ENCODE results near the gene FLNA. TPM values are rescaled to one million over a fixed set of nuclear protein-coding genes. Genes with fewer than 3 reads are reported as not detected.

FLNA gene
- total and polyA plus RNA-seq, 2 of the 13 experiments (the other 11 are each of a cell fraction or from before 2014, with no cell fraction given) = 83.4 to 174 TPM

- TF ChIP-seq ZNF512B (CRISPR knock-in tag; IDR thresholded peaks at IDR 0.05; ENCODE audit: borderline replicate concordance) = no peak
- TF ChIP-seq ZNF44 (CRISPR knock-in tag; IDR thresholded peaks at IDR 0.05) = no peak
- no peak for TF ChIP-seq BCLAF1 (IDR thresholded peaks at IDR 0.05)
- TF ChIP-seq ZSCAN25 (CRISPR knock-in tag; IDR thresholded peaks at IDR 0.05) = no peak
- TF ChIP-seq HIVEP1 (CRISPR knock-in tag; IDR thresholded peaks at IDR 0.05) = no peak
- peak; percentile 92; the same call in 1 of the 2 replicates for TF ChIP-seq XBP1 (CRISPR knock-in tag; IDR thresholded peaks at IDR 0.05)
- TF ChIP-seq ZSCAN20 (CRISPR knock-in tag; IDR thresholded peaks at IDR 0.05; ENCODE audit: borderline replicate concordance) = no peak
- TF ChIP-seq TCF12 (IDR thresholded peaks at IDR 0.05) = no peak
- 0 out of 2 replicates have a peak, but pooled peaks have one; percentile 42 for TF ChIP-seq TCF12 (CRISPR knock-in tag; IDR thresholded peaks at IDR 0.05)
- TF ChIP-seq PATZ1 (CRISPR knock-in tag; IDR thresholded peaks at IDR 0.05) = 0 out of 2 replicates have a peak, but pooled peaks have one; percentile 25
- TF ChIP-seq SKIL (CRISPR knock-in tag; IDR thresholded peaks at IDR 0.05; ENCODE audit: borderline replicate concordance) = no peak; the same call in 1 of the 2 replicates
- TF ChIP-seq ZKSCAN5 (CRISPR knock-in tag; IDR thresholded peaks at IDR 0.05) = no peak
- no peak for TF ChIP-seq CCAR2 (optimal IDR thresholded peaks at IDR 0.05; ENCODE audit: low read depth, low read length)
- no peak for TF ChIP-seq ZNF7 (CRISPR knock-in tag; IDR thresholded peaks at IDR 0.05)
- peak; percentile 78 for TF ChIP-seq RBM22 (optimal IDR thresholded peaks at IDR 0.05; ENCODE audit: low read length)
- TF ChIP-seq KLF13 (CRISPR knock-in tag; IDR thresholded peaks at IDR 0.05) = no peak
- no peak for TF ChIP-seq ZNF780A (CRISPR knock-in tag; IDR thresholded peaks at IDR 0.05)
- peak; percentile 61; the same call in 1 of the 2 replicates for TF ChIP-seq BATF2 (CRISPR knock-in tag; IDR thresholded peaks at IDR 0.05)
Measured at GRCh38 chrX:154397888-154398667, 23.6 kb upstream of the FLNA start, which contains the start of gene RPL10 (continued).

Measured in HepG2 (cell line).